Measurements from ENCODE around the gene TMEM184B. TPM values are rescaled to one million over a fixed set of nuclear protein-coding genes. Genes with fewer than 3 reads are reported as not detected.

Gene TMEM184B
- total RNA-seq, 1 donor: 30.0 TPM

GRCh38 chr22:38211556-38211955 is 61.3 kb downstream of the TMEM184B start:
- peak; percentile 50 for DNase-seq (ENCODE audit: insufficient read length, low spot score, missing footprints)
- Histone ChIP-seq H3K4me2 (ENCODE audit: insufficient read depth, low read length) (no peak overlapping the region), H3K79me2 (ENCODE audit: insufficient read depth, low read length) (peaks cover 64% of the 10 kb centered on the region), H3K36me3 (ENCODE audit: insufficient read depth, low read length) (peaks cover 29% of the 10 kb centered on the region), H3K4me1 (ENCODE audit: insufficient read depth, low read length) (peaks cover 4% of the 10 kb centered on the region), H3K27ac (ENCODE audit: low read depth, low read length) (no peak overlapping the region), H4K20me1 (ENCODE audit: insufficient read depth, low read length) (peaks cover 32% of the 10 kb centered on the region), H3K4me3 (ENCODE audit: insufficient read depth, low read length) (no peak overlapping the region), H3K9me3 (ENCODE audit: low read depth, low read length) (no peaks in the 10 kb centered on the region), H2AFZ (ENCODE audit: low read length) (no peak overlapping the region), H3K27me3 (ENCODE audit: insufficient read depth, low read length) (no peaks in the 10 kb centered on the region)
- TF ChIP-seq, protein P1, sequence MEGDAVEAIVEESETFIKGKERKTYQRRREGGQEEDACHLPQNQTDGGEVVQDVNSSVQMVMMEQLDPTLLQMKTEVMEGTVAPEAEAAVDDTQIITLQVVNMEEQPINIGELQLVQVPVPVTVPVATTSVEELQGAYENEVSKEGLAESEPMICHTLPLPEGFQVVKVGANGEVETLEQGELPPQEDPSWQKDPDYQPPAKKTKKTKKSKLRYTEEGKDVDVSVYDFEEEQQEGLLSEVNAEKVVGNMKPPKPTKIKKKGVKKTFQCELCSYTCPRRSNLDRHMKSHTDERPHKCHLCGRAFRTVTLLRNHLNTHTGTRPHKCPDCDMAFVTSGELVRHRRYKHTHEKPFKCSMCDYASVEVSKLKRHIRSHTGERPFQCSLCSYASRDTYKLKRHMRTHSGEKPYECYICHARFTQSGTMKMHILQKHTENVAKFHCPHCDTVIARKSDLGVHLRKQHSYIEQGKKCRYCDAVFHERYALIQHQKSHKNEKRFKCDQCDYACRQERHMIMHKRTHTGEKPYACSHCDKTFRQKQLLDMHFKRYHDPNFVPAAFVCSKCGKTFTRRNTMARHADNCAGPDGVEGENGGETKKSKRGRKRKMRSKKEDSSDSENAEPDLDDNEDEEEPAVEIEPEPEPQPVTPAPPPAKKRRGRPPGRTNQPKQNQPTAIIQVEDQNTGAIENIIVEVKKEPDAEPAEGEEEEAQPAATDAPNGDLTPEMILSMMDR (IDR thresholded peaks at IDR 0.05; ENCODE audit: extremely low read depth, low read depth, low read length): no peak

DNA sequence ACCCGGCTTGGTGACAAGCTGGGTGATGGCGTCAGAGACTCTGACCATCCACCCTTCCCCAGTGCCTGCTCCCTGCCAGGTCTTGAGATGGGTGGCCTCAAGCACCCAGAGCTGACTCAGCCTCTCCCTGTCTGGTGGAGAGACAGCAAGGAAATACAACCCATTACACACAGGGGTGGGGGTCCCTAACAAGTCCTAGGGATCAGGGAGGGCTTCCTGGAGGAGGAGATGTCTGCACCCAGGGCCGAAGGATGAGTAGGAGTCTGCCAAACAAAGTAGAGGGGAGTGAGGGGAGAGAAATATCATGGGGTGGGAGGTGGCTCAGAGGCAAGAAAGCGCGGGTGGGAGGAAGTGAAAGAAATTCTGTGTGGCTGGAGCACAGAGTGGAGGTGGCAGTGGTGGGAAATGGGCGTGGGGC is 64.2 kb downstream of the TMEM184B start:
- no peaks in the 10 kb centered on the region for H3K9me3 ChIP-seq (ENCODE audit: low read depth, low read length)
- peaks cover 87% of the 10 kb centered on the region for H3K79me2 ChIP-seq (ENCODE audit: insufficient read depth, low read length)
- no peaks in the 10 kb centered on the region for H3K27me3 ChIP-seq (ENCODE audit: insufficient read depth, low read length)
- peaks cover 27% of the 10 kb centered on the region for H3K4me1 ChIP-seq (ENCODE audit: insufficient read depth, low read length)
- peaks cover 15% of the 10 kb centered on the region for H3K36me3 ChIP-seq (ENCODE audit: insufficient read depth, low read length)
- TF ChIP-seq, protein P1 (IDR thresholded peaks at IDR 0.05; ENCODE audit: extremely low read depth, low read depth, low read length): no peak
- no peak overlapping the region for H3K4me3 ChIP-seq (ENCODE audit: insufficient read depth, low read length)
- peaks cover 52% of the 10 kb centered on the region for H4K20me1 ChIP-seq (ENCODE audit: insufficient read depth, low read length)
- H3K27ac ChIP-seq (ENCODE audit: low read depth, low read length): no peak overlapping the region
- no peak overlapping the region for H2AFZ ChIP-seq (ENCODE audit: low read length)
- DNase-seq (ENCODE audit: insufficient read length, low spot score, missing footprints): peak; percentile 79
- no peak overlapping the region for H3K4me2 ChIP-seq (ENCODE audit: insufficient read depth, low read length)

DNA sequence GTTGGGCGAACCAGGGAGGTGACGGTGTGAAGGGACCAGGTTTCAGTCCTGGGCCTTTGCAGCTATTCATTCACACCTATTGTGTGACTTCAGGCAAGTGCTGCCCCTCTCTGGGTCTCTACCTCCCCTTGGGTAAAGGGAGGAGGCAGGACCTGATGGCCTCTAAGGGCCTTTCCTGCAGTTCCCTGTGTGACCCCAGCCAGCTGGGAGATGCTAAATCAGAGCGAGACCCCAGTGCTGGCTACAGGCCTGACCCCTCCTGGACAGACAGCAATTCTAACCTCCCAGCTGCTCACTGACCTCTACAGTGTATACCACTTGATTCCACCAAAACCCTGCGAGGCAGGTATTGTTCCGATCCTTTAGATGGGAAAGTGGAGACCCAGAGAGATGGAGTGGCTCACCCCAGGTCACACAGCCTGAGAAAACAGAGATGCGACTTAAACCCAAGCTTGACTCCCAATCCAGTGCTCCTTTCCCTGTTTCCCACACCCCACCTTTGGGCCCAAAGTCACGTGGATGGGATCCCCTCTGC is 64.8 kb downstream of the TMEM184B start:
- Histone ChIP-seq H3K79me2 (ENCODE audit: insufficient read depth, low read length) (peaks cover 88% of the 10 kb centered on the region), H3K27ac (ENCODE audit: low read depth, low read length) (no peak overlapping the region), H3K4me1 (ENCODE audit: insufficient read depth, low read length) (peaks cover 33% of the 10 kb centered on the region), H3K36me3 (ENCODE audit: insufficient read depth, low read length) (peaks cover 15% of the 10 kb centered on the region), H3K27me3 (ENCODE audit: insufficient read depth, low read length) (no peaks in the 10 kb centered on the region), H3K9me3 (ENCODE audit: low read depth, low read length) (no peaks in the 10 kb centered on the region), H3K4me2 (ENCODE audit: insufficient read depth, low read length) (no peak overlapping the region), H2AFZ (ENCODE audit: low read length) (no peak overlapping the region), H3K4me3 (ENCODE audit: insufficient read depth, low read length) (no peak overlapping the region), H4K20me1 (ENCODE audit: insufficient read depth, low read length) (peaks cover 57% of the 10 kb centered on the region)
- DNase-seq (ENCODE audit: insufficient read length, low spot score, missing footprints): no peak
- TF ChIP-seq, protein P1 (IDR thresholded peaks at IDR 0.05; ENCODE audit: extremely low read depth, low read depth, low read length): no peak

DNA sequence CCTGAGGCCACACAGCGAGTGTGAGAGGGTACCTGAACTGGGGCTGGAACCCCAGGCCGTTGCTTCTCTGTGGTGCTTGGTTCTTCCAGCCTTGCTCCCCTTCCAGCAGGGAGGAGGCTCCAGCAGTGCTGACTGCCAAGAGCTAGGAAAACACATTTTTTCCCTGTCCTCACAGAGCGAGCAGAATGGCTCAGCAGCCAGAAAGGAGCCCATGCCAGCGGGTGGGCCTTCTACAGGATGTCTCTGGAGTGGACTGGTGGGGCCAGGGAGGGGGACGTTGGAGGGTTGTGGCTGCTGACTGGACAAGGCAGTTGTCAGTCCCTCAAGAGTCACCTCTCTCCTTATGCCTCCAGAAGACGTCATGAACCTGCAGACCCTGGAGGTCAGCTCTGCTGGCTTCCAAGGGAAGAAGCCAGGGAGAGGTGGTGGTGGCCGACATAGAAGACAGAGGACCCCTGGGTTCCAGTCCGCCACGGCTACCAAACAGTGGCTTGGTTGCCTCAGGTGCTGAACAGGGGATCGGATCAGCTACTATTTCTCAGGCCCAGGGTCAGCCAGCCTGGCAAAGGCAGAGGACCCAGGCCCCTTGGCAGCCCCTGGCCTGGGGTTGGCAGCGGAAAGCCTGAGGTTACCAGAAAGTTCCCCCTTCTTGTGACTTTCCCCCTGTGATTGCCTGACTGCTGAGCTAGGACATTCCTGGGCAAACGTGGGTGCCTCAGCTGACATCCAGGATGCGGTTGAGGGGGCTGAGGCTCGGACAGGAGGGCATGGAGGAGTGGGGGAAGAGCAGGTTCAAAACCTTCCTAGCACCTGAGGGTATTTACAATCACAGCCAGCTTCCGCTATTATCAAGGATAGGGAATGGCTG is 67.3 kb downstream of the TMEM184B start:
- H3K36me3 ChIP-seq (ENCODE audit: insufficient read depth, low read length): peaks cover 11% of the 10 kb centered on the region
- H3K27ac ChIP-seq (ENCODE audit: low read depth, low read length): peak overlapping the region; percentile 98
- peak overlapping the region; percentile 93 for H3K4me2 ChIP-seq (ENCODE audit: insufficient read depth, low read length)
- no peak overlapping the region for H3K4me3 ChIP-seq (ENCODE audit: insufficient read depth, low read length)
- peaks cover 41% of the 10 kb centered on the region for H3K4me1 ChIP-seq (ENCODE audit: insufficient read depth, low read length)
- H2AFZ ChIP-seq (ENCODE audit: low read length): no peak overlapping the region
- H3K79me2 ChIP-seq (ENCODE audit: insufficient read depth, low read length): peaks cover 74% of the 10 kb centered on the region
- peaks cover 51% of the 10 kb centered on the region for H4K20me1 ChIP-seq (ENCODE audit: insufficient read depth, low read length)
- peak; percentile 94 for DNase-seq (ENCODE audit: insufficient read length, low spot score, missing footprints)
- no peaks in the 10 kb centered on the region for H3K9me3 ChIP-seq (ENCODE audit: low read depth, low read length)
- H3K27me3 ChIP-seq (ENCODE audit: insufficient read depth, low read length): no peaks in the 10 kb centered on the region
- TF ChIP-seq, protein P1 (IDR thresholded peaks at IDR 0.05; ENCODE audit: extremely low read depth, low read depth, low read length): no peak
